NT2/D1 (cell line): Measurements from ENCODE around the gene CSF3R.

Source experiments
- YY1 ChIP-seq: IDR thresholded peaks from 2 replicates; pipeline ENCODE4 v1.6.1; 2011; ENCODE audit not compliant: insufficient read length, insufficient read depth
- ZNF274 ChIP-seq: IDR thresholded peaks from 2 replicates; pipeline ENCODE4 v1.6.1; 2011; ENCODE audit warnings: mild to moderate bottlenecking, low read depth, low read length

GRCh38 chr1:36433102-36433501 lies 49.6 kb downstream of the CSF3R start:
- TF ChIP-seq YY1 = no peak
- no peak for TF ChIP-seq ZNF274
